ENCODE results near the gene CDCA5.

The CDCA5 gene

DNA sequence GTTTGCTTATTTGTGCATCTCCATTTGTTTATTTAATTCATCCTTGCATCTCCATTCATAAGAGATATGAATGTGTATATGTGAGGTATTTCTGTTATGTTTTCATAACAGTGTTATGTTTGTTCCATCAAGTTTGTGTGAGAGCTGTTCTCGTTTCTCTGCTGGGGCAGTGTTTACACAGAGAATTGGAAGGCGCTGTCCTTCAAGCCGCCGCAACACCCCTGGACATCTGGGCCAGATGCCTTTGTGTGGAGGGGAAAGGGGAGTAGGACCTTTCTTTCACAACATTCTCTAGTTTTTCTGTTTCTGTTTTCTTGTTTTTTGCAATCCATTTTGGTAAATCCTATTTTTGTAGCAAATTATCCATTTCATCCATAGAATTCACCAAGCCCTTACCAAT, 20.8 kb upstream of the CDCA5 start:
- DNase-seq, result no peak

DNA sequence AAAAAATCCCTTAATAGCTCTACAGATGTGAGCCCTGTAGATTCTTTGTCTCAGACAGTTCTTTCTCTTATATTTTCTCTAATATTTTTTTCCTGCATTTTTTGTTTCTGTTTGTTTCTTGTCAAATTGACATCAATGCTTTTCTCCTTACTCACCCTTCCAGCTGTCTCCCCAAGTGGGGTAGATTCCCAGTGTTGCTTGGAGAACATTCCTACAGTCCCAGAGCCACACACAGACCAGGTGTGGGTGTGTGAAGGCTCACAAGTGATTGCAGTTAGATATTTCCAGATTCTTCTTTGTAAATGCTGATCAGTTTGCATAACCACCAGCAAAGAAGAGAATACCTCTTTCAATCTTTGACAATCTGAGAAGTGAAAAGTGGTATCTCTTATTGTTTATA, 19.6 kb upstream of the CDCA5 start:
- DNase-seq, result no peak

DNA sequence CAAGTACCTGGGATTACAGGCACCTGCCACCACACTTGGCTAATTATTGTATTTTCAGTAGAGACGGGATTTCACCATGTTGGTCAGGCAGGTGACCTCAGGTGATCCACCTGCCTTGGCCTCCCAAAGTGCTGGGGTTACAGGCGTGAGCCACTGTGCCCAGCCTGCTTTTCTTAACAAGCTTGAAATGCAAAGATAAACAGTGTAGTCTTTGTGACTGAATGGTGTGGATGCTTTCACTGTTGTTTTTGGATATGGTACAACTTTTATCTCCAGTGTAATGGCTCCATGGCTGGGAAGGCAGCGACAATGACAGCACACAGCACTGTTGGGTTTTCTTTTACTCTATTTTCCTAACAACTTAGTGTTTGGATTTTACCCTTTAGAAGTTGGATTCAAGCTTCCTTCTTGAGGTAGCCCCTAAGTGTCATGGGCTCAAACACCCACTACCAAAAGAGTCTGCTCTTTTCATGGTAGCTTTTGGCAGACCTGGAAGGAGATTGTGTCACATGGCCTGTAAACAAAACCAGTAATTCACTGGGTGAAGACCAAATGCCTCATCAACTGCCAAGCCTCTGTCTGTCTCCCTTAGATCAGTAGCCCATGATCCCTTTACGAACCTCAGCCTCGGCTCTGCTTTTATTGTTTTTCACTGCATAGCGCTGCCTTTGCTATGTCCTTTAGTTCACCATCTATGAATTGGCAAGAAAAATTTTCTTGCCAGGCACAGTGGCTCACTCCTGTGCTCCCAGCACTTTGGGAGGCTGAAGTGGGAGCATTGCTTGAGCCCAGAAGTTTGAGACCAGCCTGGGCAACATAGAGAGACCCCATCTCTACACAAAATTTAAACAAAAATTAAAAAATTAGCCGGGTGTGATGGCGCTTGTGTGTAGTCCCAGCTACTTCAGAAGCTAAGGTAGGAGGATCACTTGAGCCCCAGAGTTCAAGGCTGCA, 18.6 kb upstream of the CDCA5 start:
- DNase-seq, result no peak

DNA sequence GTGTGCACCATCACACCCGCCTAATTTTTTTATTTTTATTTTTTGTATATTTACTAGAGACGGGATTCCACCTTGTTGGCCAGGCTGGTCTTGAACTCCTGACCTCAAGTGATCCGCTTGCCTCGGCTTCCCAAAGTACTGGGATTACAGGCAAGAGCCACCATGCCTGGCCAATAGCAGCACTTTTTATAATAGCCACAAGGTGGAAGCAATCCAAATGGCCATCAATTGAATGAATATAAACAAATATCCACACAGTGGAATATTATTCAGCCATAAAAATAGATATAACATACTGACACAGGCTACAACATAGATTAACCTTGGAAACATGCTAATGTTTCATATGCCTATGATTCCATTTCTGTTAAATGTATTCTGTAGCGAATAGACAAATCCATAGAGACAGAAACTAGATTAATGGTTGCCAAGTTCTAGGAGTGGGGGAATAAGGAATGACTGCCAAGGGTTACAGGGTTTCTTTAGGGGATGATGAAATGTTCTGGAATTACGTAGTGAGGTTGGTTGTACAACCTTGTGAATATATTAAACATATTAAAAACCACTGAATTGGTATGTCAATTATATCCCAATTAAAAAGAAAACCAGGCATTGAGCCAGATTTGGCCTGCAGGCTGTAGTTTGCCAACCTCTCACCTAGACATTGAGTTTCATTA, 17.0 kb upstream of the CDCA5 start:
- no peak for DNase-seq

DNA sequence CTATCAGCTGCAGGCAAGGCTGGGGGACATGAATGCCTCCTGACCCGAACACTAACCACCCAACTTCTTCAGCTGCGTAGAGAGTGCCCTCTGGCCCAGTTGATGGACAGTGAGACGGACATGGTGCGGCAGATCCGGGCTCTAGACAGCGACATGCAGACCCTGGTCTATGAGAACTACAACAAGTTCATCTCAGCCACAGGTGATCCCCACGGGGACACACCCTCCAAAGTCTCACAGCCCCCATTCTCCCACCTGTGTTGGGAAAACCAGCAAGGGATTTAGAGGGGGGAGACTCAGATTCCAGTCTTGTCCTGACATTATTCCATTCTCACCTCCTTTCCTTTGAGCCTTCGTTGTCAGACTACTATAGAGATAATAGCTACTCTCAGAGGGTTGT, 13.1 kb upstream of the CDCA5 start:
- DNase-seq, result no peak

DNA sequence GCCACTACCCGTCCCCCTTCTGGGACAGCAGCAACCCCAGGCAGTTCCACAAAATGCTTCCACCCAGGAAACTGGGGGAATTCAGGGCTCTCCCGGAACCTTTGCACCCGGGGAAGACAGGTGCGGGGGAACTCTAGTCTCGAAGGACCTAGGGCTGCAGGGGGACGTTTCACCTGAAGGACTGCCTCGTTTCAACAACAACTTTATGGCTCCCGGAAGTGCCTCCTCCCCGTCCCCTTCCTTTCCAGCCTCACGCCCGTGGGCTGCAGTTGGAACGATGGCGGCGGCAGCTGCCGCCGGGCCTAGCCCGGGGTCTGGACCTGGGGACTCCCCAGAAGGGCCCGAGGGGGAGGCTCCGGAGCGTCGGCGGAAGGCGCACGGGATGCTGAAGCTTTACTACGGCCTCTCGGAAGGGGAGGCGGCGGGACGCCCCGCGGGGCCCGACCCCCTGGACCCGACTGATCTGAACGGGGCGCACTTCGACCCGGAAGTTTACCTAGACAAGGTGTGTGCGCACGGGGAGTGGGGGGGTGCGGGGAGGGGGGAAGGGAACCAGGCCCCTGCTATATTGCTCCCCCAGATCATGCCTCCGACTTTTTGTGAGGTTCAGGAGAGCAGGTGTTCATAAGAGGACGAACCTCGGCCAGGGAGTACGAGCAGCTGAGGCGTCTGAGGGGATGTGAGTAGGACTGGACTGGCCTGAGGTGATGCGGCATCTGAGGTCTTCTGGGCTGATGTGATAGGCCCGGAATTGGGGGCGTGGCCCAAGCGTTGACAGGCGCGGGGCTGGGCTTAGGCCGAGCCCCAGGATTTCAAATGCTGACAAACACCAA, 12.3 kb upstream of the CDCA5 start, which contains the start of gene VPS51:
VPS51 (plus strand) TSS at position 241 of the 833 bp plus-strand sequence; CDS start at position 278, 37 bp downstream.
- DNase-seq, result peak; percentile 88 to 90

DNA sequence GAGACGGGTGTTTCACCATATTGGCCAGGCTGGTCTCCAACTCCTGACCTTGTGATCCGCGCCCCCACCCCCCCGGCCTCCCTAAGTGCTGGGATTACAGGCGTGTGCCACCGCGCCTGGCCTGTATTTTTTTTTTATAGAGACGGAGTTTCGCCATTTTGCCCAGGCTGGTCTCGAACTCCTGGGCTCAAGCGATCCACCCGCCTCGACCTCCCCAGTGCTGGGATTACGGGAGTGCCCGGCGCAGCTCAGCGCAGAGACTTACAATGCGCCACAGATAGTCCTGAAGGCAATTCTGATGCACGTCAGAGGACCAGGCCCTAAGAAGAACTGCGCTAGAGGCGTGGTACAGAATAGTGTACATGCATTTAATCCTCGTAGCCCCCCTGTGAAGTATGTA, 11.6 kb upstream of the CDCA5 start:
- no peak for DNase-seq

DNA sequence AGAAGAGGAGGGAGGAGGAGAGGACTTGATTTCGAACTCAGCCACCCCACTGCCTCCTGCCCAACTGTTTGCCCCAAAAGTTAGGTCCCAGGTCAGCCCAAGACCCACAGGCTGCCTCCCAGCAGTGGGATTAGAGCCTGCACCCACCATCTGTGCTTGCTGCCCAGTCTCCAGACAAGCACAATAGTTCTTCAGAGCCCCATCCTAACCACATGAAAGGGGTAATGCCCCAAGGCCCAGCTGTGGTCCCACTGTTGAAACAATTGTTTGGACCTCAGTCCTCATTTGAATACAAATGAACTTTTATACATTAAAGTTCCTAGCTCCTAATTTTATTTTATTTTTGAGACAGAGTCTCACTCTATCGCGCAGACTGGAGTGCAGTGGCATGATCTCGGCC, 6.8 kb upstream of the CDCA5 start:
- no peak for DNase-seq

DNA sequence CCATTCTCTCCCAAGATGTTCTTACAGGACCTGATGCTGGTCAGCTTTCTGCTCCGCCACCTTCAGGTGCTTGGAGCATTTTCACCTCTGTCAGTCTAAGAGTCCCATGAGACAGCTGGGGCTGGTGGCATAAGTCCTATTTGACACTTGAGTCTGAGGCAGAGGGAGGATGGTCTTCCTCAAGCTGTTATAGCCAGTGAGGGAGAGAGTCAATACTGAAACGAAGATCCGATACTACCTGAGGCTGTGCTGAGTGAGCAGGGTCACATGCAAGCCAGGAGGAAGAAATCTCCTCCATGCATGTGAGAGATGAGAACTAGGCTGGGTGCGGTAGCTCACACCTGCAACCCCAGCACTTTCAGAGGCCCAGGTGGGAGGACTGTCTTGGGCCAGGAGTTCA, 5.8 kb upstream of the CDCA5 start:
- DNase-seq, result no peak

DNA sequence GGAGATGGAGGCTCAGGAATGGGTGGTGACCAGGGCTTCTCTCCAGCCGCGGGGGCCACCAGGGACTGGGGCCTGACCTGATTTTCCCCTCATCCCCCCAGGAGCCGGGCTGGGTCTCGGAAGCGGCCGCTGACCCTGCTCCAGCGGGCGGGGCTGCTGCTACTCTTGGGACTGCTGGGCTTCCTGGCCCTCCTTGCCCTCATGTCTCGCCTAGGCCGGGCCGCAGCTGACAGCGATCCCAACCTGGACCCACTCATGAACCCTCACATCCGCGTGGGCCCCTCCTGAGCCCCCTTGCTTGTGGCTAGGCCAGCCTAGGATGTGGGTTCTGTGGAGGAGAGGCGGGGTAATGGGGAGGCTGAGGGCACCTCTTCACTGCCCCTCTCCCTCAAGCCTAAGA, 4.0 kb upstream of the CDCA5 start:
- DNase-seq, result no peak

DNA sequence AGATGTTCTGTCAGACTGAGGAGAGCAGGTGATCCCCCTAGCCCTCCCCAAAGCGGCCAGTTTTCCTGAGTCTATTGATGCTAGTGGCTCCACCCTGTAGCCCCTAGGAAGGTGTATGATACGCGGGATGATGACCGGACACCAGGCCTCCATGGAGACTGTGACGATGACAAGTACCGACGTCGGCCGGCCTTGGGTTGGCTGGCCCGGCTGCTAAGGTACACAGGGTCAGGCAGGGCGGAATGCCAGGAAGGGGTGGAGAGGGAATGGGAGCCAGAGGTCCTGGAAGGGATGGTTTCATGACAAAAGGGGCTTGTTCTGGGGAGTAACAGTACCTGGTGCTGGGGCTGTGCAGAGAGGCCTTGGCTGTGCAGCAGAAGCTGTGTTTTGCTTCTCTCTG, 3.4 kb upstream of the CDCA5 start:
- DNase-seq, result no peak

DNA sequence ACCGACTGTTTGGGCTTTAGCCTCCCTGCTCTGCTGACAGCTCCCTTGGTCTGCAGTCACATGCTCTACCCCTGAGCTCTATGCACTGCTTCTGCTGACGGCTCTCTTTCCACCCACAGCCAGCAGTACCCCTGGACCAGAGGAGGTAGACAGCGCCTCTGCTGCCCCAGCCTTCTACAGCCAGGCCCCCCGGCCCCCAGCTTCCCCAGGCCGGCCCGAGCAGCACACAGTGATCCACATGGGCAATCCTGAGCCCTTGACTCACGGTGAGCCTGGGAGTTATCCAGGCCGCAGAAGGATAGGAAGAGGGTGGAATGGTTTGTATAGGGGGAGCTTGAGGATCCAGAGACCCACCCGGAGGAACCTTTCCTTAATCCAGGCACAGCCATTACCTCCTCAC, 3.0 kb upstream of the CDCA5 start:
- DNase-seq, result no peak

DNA sequence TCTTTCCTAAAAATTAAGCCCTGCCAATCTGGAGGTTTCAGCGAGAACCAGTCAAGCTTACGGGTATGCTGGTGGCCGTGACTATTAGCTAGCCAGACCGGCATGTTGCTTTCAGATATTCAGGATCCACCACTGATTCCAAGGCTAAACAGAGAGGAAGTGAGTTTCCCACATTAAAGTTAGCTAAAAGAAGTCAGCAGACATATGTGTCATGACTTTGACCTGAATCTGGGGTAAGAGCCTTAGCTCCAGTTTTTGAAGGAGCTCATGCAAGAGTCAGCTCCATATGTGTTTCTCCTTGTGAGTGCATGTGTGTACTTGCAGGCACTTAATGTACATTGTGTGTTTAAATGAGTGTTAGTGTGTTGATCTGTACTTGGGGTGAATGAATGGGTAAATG, 1.6 kb upstream of the CDCA5 start:
- DNase-seq, result peak; percentile 48 to 77

DNA sequence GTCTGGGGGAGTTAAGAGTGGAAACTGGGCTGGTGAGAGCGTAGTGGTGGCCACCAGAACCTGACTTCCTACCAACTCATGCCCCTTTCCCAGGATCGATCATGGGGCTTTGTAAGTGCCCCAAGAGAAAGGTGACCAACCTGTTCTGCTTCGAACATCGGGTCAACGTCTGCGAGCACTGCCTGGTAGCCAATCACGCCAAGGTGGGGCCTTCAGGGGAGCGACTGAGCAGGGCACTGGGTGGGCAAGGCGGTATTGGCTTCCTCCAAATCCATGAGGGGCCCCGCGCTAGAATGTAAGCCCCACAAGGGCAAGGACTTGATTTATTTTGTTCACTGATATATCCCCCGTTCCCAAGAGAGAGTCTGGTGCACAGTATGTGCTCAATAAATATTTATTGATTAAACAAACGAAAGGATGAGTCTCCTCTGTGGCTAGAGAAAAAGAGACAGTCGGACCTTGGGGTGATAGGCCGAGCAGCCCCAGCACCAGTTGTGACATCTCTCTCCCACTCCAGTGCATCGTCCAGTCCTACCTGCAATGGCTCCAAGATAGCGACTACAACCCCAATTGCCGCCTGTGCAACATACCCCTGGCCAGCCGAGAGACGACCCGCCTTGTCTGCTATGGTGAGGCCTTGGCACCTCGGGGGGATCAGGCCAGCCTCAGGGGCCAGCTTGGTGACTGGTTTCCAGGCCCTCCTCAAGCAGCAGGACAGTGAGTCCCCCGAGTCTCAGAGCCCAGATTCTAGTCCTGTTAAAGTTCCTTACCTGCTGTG, 947 bp upstream of the CDCA5 start:
- no peak for DNase-seq

DNA sequence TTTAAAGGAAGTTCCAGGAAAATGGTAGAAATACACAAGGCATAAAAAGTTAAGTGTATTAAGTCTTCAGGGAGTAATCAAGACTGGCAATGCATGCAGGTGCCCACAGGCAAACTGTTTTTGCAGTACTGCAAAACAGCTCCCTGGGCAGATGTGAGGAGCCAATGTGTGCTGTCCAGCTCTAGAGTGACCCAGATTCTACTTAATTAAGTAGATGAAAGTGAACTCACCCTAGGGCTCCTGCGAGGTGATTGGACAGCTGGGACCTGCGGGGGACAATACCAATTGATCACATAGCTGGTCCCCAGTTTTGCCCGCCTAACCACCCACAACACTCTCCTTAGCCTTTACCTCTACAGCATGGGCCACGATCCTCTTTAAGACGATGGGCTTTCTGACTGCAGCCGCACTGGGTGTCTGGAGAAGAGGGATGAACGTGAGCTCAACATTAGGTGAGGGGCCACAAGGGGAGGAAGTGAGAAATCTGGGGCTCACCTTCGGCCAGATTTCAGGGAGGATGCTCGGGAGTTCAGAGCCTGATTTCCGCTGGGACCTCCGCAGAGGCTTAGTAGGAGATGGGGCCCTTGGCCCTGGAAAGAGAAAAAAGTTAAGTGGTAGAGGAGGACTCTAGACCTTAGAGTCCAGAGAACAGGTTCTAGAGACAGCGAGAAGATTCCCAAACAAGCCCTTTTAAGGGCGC, 556 bp downstream of the CDCA5 start:
- no peak for DNase-seq

DNA sequence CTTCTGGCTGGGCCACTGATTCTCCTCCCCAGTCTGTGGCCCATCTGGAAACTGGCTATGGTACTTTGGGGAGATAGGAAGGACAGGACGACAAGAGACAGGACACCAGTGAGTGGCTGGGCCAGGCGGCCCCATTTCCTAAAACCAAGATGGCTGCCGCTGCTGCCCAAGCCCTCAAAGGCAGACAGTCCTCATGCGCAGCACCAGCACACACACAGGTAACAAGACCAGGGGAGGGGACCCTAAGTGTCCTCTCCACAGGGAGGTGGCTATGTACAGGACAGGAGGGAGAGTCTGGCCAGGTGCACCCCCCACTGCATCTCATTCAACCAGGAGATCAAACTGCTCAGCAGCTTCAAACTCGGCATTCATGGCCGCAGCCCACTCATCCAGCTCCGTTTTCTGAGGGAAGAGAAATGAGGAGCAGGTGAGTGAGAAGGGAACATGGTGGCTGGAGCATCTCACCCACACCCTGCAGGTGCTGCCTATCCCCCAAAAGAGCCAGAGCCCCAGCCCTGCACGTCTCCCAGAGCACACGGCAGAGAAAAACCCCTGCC, 5.0 kb downstream of the CDCA5 start:
- DNase-seq, result no peak

DNA sequence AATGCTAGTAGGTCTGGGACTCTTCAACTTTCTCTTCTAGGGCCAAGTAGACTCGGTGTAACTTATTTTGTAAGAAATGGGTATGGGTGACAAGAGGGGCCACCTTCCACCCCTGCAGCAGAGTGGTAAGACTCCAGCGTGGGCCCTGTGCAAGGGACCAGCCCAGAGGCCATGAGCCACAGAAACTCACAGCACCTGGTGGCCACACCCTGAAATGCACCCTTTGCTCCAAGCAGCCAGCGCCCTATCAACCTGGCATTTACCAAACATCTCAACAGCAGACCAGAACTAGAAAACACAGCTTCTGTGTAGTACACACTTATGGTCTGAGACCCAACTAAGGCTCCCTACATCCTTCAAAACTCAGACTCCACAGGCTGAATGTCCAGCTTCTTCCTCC, 5.7 kb downstream of the CDCA5 start:
- DNase-seq, result peak; percentile 57 to 69

DNA sequence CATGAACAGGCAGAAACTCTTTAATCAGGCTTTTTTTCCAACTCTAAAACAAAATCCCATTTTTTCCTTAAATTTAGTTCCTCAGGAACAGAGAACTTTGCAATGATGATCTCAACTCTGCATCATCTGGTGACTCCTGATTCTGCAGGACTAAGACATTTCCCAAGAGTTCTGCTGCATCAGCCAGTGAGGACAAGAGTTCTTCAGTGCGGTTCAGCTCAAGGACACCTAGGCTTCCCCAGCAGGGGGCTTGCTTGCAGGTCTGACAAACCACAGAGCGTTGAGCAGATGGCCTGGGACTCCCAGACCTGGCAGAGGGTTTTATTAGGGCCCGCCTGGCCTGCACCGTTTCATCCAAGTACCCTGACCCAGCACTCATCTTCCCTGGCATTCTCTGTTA, 6.4 kb downstream of the CDCA5 start:
- DNase-seq, result peak in 1 of 2 donors; percentile 59

DNA sequence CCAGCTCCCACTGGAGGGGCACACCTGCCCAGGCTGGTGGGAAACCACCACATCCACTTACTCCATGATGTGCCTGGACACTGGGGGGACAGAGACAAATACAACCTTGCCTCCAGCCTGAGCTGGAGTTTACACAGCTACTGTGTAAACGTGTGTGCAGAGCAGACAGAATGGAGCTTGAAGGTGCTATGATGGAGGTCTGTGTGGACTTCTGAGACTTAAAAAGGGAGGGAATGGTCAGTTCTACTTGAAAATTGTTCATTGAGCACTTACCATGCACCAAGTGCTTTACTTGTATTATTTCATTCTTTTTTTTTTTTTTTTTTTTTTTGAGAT, 11.2 kb downstream of the CDCA5 start:
- DNase-seq, result no peak

DNA sequence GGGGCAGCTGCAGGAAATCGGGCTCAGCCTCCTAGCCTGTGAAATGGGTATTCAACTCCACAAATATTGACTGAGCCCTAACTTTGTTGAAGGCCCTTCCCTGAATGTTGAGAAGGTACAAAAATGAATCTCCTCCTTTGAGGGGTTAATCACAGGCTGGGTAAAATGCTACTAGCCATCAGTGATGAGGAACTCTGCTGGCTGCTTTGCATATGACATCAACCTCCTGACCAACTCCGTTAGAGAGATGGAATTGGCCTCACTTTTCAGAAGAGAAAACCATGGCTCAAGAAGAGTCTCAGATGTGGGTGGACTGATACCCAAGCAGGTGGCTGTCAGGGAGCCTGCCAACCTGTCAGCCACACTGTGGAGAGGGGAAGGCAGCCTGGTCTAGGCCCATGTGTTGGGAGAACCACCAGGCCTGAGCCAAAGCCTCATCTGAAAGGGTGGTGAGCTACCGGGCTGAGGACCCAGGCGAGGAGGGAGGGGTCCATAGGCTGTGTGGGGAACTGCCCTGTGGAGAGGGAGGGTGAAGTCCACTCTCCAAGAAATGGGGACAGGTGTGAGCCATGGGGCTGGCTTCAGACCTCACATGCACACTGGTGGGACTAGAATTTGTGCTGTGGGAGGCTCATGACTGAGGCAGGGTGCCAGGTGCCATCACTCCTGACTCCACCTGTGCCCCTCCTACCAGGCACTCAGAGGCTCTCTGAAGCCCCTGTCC, 11.8 kb downstream of the CDCA5 start:
- DNase-seq, result peak in 1 of 2 donors; percentile 25

DNA sequence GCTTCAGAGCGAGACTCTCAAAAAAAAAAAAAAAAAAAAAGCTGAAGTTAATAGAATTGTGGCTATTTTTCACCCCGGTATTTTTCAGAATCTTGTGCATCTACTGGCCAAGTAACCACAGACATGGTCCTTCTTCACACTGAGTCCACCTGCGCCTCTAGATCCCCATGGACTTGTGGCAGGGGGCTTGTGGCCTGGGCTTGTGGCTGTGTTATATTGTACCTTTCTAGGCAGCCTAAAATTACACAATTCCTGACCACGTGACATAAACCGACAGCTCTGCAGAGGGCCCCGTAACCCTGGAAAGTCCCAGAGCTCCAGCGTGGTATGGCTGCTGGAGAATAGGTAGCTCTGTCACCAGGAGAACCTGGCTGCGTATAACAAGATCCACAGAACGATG, 14.6 kb downstream of the CDCA5 start:
- peak in 1 of 2 donors; percentile 27 for DNase-seq

Data from inflammatory macrophage (primary cell).